GM21367 (cell line): Measurements from ENCODE around the gene MBOAT1.

Source experiments
- ATAC-seq: cut with Tn5 transposase; IDR thresholded peaks from one replicate; pipeline ENCODE4 v1.9.1; 2021; ENCODE audit not compliant: unreplicated experiment

The MBOAT1 gene

DNA sequence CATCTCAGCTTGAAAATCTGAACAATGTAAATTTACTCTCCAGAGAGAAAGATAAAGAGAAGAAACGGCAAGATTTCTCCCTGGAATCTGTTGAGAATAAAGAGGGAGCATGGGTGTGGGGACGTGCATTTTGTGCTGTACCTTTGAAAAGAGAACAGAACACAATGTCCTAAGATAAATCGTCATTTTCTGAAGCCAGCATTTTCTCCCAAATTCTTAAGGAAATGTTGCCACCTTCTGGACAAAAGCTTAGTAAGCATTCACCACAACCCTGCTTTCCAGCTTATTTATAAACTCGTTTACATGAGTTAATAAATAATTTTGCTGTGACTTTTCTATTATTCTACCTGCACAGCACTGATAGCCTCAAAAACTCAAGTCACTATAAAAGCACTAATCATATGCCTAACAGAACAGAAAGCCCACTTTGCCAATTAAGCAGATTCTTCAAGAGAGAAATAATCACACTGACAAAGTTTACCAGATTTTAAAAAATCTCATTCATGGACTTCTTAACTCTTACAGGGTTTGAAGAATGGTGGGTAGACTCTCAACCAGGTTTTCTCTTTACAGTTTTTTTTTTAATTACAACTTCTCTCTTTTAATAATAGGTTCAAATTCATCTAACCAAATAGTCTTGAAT, 155.8 kb downstream of the MBOAT1 start:
- no peak for ATAC-seq

DNA sequence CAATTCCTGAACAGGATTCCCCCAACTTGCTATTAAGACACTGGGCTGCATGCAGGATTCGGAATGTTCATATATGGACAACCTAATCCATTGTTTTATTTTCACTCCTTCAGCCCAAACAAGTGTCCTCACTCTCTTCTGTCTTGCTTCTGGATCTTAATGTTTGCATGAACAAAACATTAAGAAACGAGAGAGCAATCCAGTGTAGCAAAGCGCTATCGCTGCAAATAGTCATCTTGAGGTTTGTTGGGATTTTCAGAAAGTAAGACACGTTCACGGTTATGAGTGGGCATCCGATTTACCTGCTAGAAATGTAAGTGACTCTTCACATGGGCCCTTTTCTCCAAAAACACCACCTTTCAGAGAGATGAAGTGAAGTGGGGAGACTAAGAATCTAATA, 156.4 kb downstream of the MBOAT1 start:
- ATAC-seq, result no peak
